ENCODE data around the gene OR52B6.
"Not testable (repeated sequence)": the region's sequence is repeated elsewhere in the genome, so short reads cannot be mapped to it uniquely, and the experiment has no call there.

Gene OR52B6

GRCh38 chr11:5596607-5597201 is 16.0 kb downstream of the OR52B6 start, which contains the start of gene TRIM6:
Gene TRIM6, plus strand, starts transcription at chr11:5596637. Its CDS starts 261 bp downstream, at chr11:5596898.
- DNase-seq: no peak

- DNase-seq: no peak
These were observed 17.3 kb downstream of the OR52B6 start for GRCh38 chr11:5597953-5598352.

- DNase-seq: peak; percentile 67
These were observed 19.7 kb downstream of the OR52B6 start for GRCh38 chr11:5600374-5600851.

- DNase-seq: not testable (repeated sequence)
These were observed 22.1 kb downstream of the OR52B6 start for GRCh38 chr11:5602791-5603190.

- no peak for DNase-seq
These were observed 22.6 kb downstream of the OR52B6 start for GRCh38 chr11:5603326-5603725.

- no peak for DNase-seq
These were observed 24.2 kb downstream of the OR52B6 start for GRCh38 chr11:5604896-5605295.

GRCh38 chr11:5605849-5606248 is 25.2 kb downstream of the OR52B6 start:
- no peak for DNase-seq

GRCh38 chr11:5608808-5609207 is 28.1 kb downstream of the OR52B6 start:
- DNase-seq: no peak

- no peak for DNase-seq
These were observed 29.8 kb downstream of the OR52B6 start for GRCh38 chr11:5610446-5610845.

- DNase-seq: no peak
These were observed 30.9 kb downstream of the OR52B6 start for GRCh38 chr11:5611627-5612026.

GRCh38 chr11:5618807-5619206 is 38.1 kb downstream of the OR52B6 start:
- no peak for DNase-seq

- DNase-seq: no peak
These were observed 40.2 kb downstream of the OR52B6 start for GRCh38 chr11:5620651-5621521.

GRCh38 chr11:5621580-5621979 is 40.9 kb downstream of the OR52B6 start:
- DNase-seq: no peak

- DNase-seq: no peak
These were observed 42.1 kb downstream of the OR52B6 start for GRCh38 chr11:5622802-5623201.

- DNase-seq: peak; percentile 77
These were observed 44.0 kb downstream of the OR52B6 start, which contains the start of gene TRIM34 for GRCh38 chr11:5624489-5625279. Gene TRIM34, plus strand, starts transcription at chr11:5625001. Its CDS starts 7,331 bp downstream, at chr11:5632332.

- DNase-seq: no peak
These were observed 44.6 kb downstream of the OR52B6 start for GRCh38 chr11:5625281-5625680.

GRCh38 chr11:5626196-5626595 is 45.5 kb downstream of the OR52B6 start:
- no peak for DNase-seq

GRCh38 chr11:5631417-5631816 is 50.7 kb downstream of the OR52B6 start:
- no peak for DNase-seq

Measured in activated CD8-positive, alpha-beta memory T cell treated with anti-CD3 and anti-CD28 coated beads for 24 hours (primary cell).